ENCODE data around the gene DPYSL5.

- no peak for TF ChIP-seq GABPA (IDR thresholded peaks at IDR 0.05; ENCODE audit: borderline replicate concordance, insufficient read depth, low read length)
- no peak for TF ChIP-seq RAD21 (IDR thresholded peaks at IDR 0.05 in 1 of 2, conservative IDR thresholded peaks at IDR 0.05 in 1 of 2; ENCODE audit: low read depth in 2 of 2, low read length in 2 of 2)
Measured at GRCh38 chr2:26936855-26937254, 88.9 kb downstream of the DPYSL5 start.
